ENCODE measurements around the gene NFIX.
A peak's percentile ranks its signal among the peaks of the same experiment; 100 is the strongest.

Gene NFIX

DNA sequence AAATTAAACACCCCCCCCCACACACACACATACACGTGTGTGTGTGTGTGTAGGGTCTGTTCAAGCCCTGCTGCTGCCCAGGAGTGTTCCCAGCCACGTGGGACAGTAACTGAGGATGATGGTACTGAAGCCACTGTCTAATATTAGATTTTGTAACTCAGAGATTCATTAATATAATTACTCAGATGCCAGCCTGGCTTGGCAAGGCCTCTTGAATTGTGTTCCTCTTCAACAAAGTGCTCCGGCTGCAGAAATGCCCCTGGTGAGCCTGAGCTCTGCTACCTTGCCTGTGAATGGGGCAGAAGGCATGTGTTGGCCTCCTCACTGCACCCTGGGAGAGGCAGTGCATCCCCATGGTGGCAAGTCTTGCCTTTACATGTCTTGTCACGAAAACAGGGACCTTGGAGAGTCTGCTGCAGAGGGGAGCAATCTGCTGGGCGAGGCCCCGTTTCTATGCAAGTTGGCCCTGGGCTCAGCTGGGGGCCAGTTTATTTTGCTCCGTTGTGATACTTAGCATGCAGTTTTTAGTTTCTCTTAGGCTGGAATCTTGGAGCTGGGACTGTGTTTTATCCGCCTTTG lies 44.0 kb downstream of the NFIX start:
- TF ChIP-seq CTCF (IDR thresholded peaks at IDR 0.05; ENCODE audit: insufficient read depth, low read depth, low read length, missing control alignments) = no peak
- no peak overlapping the region for H3K4me3 ChIP-seq (ENCODE audit: low read length)
- DNase-seq (ENCODE audit: low read depth) = no peak

DNA sequence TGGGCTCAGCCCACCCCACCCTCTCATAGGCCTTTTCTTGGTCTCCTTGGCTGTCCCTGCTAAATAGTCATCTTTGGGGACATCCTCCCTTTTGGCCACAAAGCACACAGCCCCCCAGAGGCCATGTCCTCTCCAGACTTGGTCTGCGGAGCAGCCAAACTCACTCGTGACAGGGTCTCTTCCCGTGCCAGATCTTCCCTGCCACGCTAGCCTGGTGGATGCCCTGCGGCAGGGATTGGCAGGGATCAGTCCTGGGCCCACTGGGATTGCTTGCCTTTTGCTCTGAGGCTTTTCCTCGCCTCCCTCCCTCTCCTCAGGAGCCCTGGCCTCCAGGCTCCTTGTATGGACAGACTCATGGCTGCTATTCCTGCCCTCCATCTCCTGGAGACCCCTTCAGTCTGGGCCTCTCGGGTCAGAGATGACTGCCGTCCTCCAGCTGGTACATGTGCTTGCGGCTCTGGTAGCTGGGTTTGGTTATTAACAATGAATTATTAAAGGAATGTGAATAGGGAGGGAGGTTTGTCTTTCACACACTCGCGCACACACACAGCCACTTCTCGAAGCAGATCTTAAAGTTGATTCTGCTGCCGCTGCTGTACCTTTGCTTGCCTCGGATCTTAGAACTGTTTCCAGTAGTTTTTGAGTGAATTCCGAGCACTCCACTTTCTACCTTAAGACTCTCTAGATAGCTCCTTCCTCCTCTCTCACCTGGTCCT lies 45.1 kb downstream of the NFIX start:
- no peak for TF ChIP-seq CTCF (IDR thresholded peaks at IDR 0.05; ENCODE audit: insufficient read depth, low read depth, low read length, missing control alignments)
- no peak overlapping the region for H3K4me3 ChIP-seq (ENCODE audit: low read length)
- no peak for DNase-seq (ENCODE audit: low read depth)

- no peak for TF ChIP-seq CTCF (IDR thresholded peaks at IDR 0.05; ENCODE audit: insufficient read depth, low read depth, low read length, missing control alignments)
- DNase-seq (ENCODE audit: low read depth) = no peak
- no peak overlapping the region for H3K4me3 ChIP-seq (ENCODE audit: low read length)
Measured at GRCh38 chr19:13040948-13041292, 45.6 kb downstream of the NFIX start.

GRCh38 chr19:13042443-13043130 lies 47.3 kb downstream of the NFIX start:
- no peak for DNase-seq (ENCODE audit: low read depth)
- H3K4me3 ChIP-seq (ENCODE audit: low read length) = no peak overlapping the region
- no peak for TF ChIP-seq CTCF (IDR thresholded peaks at IDR 0.05; ENCODE audit: insufficient read depth, low read depth, low read length, missing control alignments)

DNA sequence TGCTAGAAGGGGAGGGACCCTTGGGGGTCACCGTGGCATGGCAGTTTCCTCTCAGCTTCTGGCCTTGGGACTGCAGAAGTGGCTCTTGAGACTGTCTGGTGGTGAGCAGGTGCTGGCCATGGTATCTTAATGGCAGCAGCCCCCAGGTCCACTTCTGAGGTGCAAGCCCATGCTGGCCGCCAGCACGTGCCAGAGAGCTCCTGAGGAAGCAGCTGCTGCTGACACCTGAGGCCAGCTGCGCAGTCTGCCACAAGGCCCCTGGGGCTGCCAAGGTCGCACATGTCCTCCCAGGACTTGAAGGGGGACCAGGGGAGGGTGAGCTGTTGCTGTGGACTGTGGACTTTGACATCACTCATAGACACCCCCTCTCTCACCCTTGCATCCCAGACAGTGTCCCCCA lies 48.0 kb downstream of the NFIX start:
- H3K4me3 ChIP-seq (ENCODE audit: low read length) = no peak overlapping the region
- DNase-seq (ENCODE audit: low read depth) = no peak
- TF ChIP-seq CTCF (IDR thresholded peaks at IDR 0.05; ENCODE audit: insufficient read depth, low read depth, low read length, missing control alignments) = no peak

DNA sequence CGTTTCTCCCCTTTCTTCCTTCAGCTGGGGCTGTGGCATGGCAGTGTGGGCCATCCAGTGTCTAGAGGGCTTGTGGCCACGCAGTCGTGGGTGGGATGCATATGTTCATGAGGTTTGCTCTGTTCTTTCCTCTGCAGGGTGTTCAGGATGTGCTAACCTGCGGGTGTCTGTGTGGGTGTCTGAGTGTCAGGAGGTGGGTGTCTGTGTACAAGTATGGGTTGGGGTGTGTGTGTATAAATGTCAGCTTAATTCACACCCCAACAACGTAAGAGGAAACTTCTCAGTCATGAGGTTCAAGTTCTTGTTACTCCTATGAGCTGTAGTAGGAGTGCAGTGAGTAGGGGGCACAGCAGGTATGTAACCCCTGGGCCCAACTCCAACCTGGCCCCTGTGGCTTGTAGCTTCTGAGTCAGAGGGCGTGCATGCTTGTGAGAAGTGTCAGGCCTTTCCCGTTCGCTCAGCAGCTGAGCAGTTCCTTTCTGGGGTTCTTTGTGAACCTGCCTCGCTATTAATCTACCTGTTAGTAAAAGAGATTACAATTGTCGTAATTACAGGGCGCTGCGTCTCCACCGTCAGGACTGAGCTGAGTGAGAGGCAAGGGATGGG lies 49.1 kb downstream of the NFIX start:
- no peak overlapping the region for H3K4me3 ChIP-seq (ENCODE audit: low read length)
- TF ChIP-seq CTCF (IDR thresholded peaks at IDR 0.05; ENCODE audit: insufficient read depth, low read depth, low read length, missing control alignments) = no peak
- peak; percentile 72 for DNase-seq (ENCODE audit: low read depth)
